Upper lobe of left lung (tissue), 4 donors: ENCODE data around the gene GFRA3.

ENCODE experiments used
- CTCF ChIP-seq, 6 experiments: fragments of 450-650 bp in 4 of 6; fragments of 200-600 bp in 2 of 6; sonication (generic) in 2 of 6; IDR thresholded peaks; one replicate each; pipeline ENCODE4 v1.5.1; 2016 to 2019; ENCODE audit warnings: antibody characterized with exemption in 6 of 6
- EP300 ChIP-seq, 4 donors: sonication (generic); formaldehyde crosslinking; IDR thresholded peaks; one replicate each; pipeline ENCODE4 v1.5.1; 2017; ENCODE audit warnings: antibody characterized with exemption in 4 of 4, control low read depth in 2 of 4
- POLR2A ChIP-seq, 4 donors: fragments of 450-650 bp; IDR thresholded peaks; one replicate each; pipeline ENCODE4 v1.5.1; 2016 to 2017; ENCODE audit warnings: antibody characterized with exemption in 4 of 4, mild to moderate bottlenecking in 2 of 4
- POLR2AphosphoS5 ChIP-seq, 2 donors: sonication (generic); formaldehyde crosslinking; IDR thresholded peaks; one replicate each; pipeline ENCODE4 v1.5.1; 2017; ENCODE audit warnings: antibody characterized with exemption in 2 of 2

- no peak for TF ChIP-seq CTCF (IDR thresholded peaks at IDR 0.05)
- TF ChIP-seq EP300 (IDR thresholded peaks at IDR 0.05): no peak
- no peak for TF ChIP-seq POLR2AphosphoS5 (IDR thresholded peaks at IDR 0.05)
- TF ChIP-seq POLR2A (IDR thresholded peaks at IDR 0.05): no peak
These were observed 47.5 kb downstream of the GFRA3 start for GRCh38 chr5:138226910-138227309.
